CD4-positive, alpha-beta T cell treated with Interferon gamma for 1 hour (primary cell): ENCODE data around the gene VEGFC.

Source experiments
- DNase-seq: peaks from one replicate; pipeline ENCODE4 v3.0.0-alpha.2; 2020

VEGFC gene, protein sequence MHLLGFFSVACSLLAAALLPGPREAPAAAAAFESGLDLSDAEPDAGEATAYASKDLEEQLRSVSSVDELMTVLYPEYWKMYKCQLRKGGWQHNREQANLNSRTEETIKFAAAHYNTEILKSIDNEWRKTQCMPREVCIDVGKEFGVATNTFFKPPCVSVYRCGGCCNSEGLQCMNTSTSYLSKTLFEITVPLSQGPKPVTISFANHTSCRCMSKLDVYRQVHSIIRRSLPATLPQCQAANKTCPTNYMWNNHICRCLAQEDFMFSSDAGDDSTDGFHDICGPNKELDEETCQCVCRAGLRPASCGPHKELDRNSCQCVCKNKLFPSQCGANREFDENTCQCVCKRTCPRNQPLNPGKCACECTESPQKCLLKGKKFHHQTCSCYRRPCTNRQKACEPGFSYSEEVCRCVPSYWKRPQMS

DNA sequence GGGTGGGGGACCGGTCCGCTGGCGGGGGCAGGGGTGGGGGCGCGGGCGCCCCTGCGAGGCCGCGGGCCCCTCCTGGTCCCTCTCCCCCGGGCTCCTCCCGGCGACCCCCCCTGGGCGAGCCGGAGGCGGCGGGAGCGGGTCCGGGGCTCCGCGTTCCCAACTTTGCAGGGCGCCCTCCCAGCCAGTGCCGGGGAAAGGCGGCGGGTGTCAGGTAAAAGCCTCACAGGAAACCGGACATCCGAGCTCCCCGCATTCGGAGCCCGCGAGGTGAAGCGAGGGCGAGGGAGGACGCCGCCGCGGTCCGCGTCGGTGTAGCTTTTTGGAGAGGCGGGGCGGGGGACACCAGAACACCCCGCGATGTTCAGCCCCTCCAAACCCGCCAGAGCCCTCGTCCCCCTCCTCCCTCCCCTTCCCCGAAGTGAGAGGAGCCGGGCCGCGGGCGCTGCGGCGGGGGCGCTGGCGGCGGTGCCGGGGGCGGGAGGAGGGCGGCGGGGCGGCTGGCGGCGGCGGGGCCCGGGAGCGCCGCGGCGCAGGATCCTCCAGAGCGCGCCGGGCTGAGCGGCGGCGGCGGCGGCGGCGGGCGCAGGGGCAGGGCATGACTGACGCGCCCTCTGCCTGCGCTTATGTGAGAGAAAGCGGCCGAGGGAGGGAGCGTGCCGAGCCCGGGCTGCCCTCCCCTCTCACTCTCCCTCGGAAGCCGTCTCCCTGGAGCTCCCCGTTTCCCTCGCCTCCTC is at the start of gene VEGFC:
TSS of gene VEGFC (minus strand) at position 597 of the 734 bp plus-strand sequence. CDS start 611 bp downstream, outside the sequence.
- no peak for DNase-seq

DNA sequence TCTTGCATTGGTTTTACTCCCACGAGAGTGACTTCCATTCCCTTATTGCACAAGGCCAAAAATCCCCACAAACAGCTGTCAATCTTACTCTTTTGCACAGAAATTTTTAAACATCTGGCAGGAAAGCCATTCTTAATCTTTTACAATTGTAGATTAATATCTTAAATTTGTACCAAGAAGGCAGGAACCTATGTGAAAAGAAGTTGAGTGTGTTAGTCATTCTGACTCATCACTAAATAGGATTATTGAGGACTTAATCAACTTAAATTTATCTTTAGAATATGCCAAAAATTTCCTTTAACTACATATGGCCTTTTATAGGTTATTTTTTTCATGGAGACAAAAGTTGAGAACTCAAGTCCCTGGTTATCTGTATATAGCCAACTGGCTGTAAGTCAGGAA is 49.0 kb upstream of the VEGFC start:
- no peak for DNase-seq

DNA sequence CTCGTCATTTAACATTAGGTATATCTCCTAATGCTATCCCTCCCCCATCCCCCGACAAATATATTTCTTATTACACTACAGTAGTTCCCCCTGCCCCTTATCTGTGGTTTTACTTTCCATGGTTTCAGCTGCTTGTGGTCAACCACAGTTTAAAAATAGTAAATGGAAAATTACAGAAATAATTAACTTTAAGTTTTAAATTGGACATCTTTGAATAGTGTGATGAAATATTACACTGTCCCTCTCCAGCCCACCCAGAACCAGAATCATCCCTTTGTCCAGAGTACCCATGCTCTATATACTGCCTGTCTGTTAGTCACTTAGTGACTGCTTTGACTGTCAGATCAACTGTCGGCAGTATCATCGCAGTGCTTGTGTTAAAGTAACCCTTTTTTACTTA is 47.4 kb upstream of the VEGFC start:
- no peak for DNase-seq

DNA sequence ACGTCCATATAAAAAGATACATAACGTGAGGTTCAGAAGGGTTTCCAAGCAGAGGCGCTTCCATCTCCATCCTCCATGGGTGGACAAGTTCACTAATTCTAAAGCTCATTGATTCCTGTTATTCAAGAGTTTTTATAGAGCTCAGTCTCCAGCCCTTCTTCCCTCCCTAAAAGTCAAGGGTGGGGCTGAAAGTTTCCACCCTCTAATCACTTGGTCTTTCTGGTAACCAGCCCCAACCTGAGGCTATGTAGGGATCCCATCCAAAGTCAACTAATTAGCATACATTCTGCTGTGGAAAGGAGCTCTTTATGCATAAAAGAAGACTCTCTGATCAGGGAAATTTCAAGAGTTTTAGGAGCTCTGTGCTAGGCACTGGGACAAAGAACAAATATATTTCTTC is 46.9 kb upstream of the VEGFC start:
- DNase-seq, result no peak

DNA sequence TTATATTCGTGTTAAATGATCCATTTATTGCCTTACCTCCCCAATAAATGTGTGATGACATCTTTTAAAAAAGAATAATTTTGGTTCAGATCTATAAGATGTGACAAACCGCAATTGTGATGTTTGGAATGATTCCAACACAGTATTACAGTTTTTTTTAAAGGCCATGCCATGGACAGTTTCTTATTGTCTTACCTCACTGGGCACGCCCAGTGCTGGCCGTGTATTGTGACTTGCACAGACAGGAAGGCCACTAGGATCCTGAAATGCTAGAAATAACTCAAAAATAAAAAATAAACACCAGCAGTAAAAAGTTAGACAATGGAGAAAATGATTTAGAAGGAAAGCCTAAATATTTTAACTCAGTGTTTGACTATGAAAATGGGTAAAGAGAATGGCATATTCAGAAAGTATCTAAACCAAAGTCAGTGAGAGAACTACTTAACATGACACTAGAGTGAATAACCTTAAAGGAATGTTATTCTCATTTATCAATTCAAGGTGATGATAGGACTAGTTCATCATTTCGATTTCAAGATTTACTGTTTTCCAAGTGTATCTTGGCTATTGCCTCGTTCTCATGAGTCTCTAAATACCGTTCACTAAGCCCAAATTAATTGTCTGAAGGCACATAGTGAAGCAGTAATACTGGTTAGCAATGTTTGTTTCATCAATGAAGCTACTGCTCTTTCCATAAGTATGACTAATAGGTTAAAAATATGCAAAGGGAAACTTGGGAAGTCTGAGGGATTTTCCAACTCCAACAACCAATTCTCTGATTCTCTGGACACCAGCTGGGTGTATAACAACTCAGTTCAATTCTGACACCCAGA is 46.1 kb upstream of the VEGFC start:
- DNase-seq, result no peak

DNA sequence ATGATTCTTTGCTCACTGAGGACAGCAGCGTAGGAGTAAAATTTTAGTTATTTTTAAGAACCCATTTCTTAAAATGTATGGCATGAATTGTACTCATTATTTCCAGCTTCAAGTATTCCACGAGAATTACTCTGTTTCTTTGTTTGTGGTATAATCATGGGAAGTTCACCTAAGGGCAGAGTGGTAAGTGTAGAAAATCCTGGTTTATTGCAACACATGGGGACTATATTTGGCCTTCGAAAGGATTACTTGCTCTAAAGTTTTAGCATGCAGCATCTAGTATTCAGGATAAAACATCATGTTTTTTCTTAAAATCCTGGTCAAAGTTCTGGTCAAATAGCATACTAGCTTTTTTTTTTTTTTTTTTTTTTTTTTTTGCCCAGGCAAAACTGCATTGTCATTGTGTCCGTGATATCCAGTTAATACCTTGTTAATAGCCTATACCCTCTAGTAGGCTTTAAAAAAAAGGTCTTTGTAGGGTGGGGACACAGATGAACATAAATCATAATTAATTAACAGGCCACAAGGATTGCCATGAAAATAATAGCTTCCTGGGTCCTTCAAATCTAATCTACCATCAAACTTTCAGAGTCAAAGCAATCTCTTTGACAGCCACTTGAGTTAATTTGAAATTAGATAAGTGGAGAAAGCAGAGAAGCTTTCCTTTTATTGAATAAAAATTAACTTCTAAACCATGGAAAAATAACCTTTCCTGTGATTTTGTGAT is 44.6 kb upstream of the VEGFC start:
- no peak for DNase-seq

DNA sequence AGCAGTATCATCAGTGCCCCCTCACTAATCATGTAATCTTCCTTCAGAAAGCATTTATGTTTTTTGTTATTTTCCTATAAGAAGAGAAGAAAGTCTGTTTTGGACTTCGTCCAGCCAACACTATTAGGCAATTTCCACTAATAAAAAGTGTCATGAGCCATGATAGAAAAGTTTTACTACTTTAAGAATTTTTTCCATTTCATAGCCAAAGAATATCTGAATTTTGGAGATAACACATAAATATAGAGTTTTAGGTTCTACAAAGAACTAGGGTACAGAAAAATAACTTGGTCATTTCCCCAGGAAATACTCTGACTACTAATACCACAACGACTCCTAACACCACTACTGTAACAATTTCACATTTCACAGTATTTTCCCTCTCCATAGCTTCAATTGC is 41.8 kb upstream of the VEGFC start:
- DNase-seq, result no peak

DNA sequence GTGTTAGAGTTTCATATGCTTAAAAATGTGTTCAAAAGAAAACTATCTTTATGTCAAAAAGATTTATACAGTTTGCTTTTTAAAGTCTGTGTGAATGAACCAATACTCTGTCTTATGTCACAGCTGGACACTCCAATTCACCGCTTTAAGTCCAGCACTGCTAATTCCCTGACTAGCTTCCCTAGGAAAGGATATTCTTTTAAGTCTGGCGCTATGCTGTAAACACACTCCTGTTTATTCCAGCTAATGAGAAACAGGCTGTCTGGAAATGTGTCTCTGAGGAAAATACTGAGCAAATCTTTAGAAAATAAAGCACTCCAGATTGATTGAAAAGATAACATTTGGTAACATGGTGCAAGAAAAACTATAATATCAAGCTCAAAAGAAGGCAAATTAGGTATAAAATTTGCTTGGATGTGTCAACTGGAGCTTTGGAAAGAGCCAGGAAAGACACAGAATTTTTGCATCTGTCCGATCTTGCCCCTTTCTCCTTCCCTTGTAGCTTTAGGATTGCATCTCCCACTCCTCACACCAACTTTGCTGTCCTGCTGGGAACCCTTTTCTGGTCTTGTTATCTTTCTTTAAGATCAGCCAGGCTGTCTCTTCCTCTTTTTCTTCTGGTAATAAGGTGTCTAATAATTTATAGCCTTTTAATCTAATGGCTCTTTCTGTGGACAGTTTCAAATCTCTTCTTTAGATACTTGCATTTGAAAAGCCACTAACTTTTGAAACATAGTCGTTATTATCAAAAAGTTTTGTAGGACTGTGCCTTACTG is 40.9 kb upstream of the VEGFC start:
- no peak for DNase-seq

DNA sequence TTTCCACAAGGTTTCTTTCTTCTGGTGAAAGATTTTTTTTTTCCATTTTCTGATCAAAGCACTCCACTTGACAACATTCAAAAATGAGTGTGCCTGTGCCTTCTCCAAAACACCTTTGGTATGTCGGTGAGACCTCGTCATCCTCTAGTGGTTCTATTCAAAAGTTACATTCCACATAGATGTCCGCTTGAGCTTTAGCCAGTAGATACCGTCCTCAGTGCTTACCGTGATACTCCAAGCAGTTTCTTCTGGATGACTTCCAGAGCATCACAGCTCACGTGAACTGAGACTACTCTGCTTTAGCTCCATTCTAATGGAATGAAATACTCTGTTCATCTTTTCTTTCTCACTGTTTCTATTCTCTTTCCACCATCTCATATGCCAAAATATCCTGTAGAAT is 38.2 kb upstream of the VEGFC start:
- no peak for DNase-seq

DNA sequence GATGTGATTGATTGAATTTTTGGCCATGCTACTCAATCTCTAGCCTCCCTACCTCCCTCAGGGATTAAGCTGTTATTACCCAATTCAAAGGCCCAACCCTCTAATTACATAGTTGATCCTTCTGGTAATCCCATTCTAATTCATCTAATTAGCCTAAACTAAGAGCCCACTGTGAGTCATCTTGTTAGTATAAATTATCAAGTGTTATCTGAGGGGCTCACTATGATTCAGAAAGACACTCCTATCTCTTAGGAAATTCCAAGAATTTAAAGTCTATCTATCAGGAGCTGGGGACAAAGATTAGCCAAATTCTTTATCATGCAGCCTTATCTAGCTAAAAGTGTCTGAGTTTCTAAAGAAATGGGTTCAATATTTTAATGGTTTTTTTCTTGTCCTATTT is 32.9 kb upstream of the VEGFC start:
- DNase-seq, result no peak

DNA sequence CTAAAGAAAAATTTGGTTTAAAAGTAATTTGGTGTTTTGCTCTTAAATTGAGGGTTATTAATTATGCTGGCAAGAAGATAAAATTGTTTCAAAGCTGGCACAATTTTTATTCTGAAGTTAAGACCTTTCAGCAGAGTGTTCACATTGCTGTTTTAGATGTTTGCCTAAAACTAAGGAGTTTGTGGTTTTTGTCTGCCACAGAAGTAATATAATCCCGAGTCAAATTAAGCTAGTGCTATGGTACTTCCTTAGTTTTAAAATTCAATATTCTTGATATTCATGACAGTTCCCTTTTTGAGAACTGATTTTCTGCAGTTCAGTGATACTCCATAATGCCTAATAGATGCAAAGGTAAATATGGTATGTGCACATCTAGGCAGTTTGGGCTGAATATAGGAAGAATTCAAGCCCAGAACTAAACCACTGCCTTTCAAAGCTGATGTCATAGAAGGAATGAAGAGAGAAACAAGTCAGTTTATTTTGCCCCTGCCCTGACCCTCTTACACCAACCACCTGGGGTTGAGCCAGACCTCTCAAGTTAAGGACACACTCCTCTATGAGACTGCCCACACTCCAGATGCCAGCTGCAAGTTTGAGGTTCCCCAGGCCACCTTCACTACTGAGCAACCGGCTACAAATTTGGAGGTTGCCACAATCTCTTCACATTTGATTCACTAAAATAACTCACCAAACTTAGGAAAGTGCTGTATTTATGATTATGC is 32.1 kb upstream of the VEGFC start:
- no peak for DNase-seq

DNA sequence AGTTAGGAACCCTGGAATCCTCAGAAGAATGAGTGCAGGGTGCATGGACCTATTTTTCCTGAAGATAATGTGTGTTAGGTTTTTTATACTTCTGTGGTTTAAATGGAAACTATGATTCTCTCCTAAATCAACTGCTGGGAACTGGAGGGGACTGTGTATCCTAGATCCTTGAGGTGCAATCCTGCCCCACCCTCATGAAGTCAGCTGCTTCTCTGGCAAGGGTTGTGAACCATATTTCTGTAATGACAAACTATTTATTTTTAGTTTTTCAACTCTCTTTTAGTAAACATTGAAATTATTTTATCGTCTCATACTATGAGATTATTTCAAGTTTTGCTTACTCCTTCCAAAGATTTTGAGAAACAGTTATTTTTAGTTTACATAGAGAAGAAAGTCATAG is 25.8 kb upstream of the VEGFC start:
- DNase-seq, result no peak

DNA sequence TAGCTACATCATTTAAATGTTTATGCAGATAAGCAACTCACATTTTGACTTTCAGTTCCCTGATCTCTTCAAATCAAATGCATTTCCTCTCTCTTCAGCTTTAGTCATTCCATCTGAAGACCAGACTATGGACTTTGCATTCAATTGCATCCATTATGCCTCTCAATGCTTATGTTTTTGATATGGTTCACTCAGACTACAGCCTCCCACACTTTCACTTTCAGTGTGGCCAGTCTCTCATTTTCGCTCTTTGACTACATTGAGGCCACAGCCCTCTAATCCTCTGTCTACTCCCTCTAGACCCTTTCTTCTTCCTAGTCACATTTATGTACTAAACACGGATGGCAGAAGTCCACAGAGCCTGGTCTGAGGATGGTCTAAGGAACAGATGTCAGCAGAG is 24.5 kb upstream of the VEGFC start:
- no peak for DNase-seq

DNA sequence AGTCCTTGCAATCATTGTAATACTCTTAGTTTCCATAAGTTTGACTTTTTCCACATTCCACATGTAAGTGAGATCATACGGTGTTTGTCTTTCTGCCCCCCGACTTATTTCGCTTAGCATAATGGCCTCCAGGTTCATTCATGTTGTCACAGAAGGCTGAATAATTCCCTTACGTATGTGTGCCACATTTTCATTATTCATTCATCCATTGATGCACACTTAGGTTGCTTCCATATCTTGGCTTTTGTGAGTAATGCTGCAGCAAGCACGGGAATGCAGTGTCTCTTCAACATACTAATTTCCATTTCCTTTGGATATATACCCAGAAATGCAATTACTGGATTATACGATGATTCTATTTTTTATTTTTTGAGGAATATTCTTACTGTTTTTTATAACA is 22.0 kb upstream of the VEGFC start:
- DNase-seq, result no peak

DNA sequence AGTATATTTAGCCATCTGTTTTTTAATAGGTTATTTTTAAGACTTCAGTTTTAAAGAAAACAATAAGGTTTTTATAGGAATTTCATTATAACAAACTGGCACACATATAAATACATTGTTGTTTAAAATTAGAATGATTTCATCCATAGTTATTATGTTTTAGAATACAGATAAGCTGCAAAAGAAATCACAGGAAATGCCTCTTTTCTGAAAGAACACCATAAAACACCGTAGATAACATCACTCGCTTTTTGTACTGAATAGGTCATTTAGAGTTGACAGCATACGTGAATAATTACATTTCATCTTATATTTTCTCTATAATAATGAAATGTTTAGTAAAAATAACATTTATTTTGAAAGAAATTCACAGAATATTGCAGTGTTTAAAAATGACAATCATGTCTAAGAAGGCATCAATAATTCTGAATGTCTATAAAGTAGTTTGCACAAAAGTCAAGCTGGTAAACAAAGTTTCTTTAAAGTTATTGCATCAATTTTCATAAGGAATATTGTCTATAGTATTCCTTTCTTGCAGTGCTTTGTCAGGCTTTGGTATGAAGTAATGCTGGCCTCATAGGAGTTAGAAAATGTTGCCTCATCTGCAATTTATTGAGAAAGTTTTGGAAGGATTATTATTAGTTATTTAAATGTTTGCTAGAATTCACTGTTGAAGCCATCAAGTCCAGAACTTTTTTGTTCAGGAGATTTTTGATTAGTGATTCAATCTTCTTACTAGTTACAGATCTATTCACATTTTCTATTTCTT is 17.9 kb upstream of the VEGFC start:
- DNase-seq, result no peak

DNA sequence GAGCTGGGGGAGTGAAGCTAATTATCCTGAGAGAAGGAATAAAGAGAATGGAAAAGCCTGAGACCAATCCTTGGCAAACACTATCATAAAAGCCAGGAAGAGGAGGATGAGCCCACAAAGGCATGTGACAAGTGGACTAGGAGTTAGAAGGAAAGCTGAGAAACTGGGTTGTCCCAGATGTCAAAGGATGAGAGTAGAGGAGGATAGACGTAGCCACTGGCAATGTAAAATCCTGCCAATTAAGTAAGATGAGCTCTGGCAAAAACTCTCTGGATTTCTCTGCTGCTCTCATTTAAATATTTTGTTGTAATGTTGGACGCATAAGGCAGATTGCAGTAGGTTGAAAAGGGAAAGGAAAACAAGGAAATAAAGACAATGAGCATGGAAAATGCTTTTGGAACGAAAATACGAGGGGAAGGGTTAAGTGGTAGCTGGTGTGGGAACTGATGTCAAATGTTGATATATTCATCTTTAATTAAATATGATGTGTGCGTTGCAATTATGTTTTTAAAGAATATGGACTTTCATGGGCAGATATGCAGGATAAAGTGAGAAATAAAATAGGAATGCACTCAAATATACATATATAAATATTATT is 14.2 kb upstream of the VEGFC start:
- DNase-seq, result no peak

DNA sequence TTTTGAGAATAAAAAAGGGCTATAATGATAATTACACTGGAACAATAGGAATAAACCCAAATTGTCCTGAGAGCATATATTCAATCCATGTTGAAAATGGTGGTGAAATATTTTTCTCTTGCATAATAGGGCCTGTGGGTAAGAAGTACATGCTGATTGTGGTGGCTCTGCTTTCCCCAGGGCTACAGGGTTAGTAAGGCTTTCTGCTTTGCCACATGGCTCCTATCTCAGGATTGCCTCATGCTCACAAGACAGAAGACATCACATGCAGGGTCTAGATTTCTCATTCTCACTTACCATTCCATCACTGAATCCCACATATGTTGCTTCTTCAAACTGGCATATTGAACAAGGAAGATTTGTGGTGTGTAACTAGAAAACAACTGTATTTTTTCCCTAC is 12.4 kb upstream of the VEGFC start:
- no peak for DNase-seq

DNA sequence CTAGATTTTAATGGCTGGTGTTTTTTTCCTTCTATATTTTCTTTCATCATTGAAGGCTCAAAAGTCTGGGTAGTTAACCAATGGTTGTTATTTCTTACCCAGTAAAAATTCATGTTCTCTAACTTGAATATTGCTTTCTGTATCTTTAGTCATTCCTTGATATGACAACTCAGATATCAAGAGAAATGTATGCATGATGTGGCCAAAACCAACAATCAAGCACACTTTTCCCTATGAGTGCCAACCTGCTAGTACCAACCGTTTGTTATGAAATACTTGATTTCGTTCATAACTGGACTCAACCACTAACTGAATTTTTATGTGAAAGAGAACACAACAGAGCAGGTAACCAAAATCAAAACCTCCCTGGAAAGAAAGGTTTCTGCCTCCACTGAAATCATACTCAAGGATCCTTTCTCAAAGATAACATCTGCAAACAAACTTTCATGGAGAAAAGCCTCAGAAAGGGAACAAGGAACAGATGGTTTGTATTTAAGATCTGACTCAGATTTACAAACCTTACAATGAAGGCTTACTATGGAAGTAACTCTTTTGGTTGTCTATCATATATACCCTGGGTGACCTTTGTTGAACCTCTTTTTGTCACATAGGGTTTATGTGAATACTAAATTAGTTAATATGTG is 8.3 kb upstream of the VEGFC start:
- DNase-seq, result no peak

DNA sequence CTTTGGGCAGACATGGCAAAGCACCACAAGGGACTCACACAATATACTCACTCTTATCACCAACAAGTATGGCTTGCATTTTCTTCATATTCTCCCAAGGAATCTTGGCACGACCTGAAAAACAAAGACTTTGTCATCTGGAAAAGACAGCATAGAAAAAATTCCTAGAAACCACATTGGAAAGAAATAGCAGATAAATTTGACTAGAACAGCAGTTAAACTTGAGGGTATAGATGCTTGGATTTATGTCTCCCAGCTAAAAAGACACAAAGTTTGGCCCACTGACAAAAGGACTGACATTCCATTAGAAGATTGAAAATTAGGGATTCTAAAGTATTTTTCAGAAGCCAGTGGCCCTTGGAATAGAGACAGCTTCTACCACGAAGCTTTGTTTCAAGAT is 6.9 kb upstream of the VEGFC start:
- no peak for DNase-seq

DNA sequence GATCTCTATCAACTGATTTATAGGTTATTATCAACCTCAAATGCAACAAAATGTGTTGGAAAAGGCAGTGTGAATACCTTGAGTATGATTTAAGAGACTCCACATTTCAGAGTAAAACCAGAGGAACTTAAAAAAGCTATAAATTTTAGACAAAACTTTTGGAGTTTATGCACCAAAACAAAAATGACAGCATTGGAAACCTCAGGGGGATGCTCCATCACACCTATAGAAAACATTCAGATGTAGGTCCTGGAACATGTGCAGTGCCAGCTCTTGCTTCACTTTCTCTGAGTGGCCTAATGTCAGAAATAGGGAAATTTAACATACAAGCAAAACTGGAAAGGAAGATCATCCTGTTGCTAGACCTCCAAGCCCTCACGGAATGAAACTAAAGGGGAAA is 5.8 kb upstream of the VEGFC start:
- no peak for DNase-seq
